Endothelial cell of umbilical vein (primary cell): ENCODE data around the gene CDC42BPB. TPM values are rescaled to one million over a fixed set of nuclear protein-coding genes. Genes with fewer than 3 reads are reported as not detected.

ENCODE experiments used
- BruUV-seq: library from RNA; stranded (reverse); fragments of 400-500 nt; replicated peaks from 2 replicates; lab custom pipeline; 2021; lab: Mats Ljungman, UMichigan
- CTCF ChIA-PET: fragments of 300-600, 350-600 bp; sonication (Branson Sonifier 250); formaldehyde crosslinking; loops from one replicate; lab custom pipeline; 2021; ENCODE audit warnings: antibody characterized with exemption, inconsistent platforms; lab: Charles Lee
- POLR2A ChIA-PET: fragments of 300-600, 350-600 bp; sonication (Branson Sonifier 250); formaldehyde crosslinking; loops from one replicate; lab custom pipeline; 2021; ENCODE audit warnings: antibody characterized with exemption, inconsistent platforms; lab: Charles Lee
- DNase-seq: peaks from one replicate; pipeline ENCODE4 v3.0.0-alpha.2; 2011; ENCODE audit warnings: low read depth, low spot score
- FAIRE-seq: peaks from 2 replicates; lab custom pipeline; 2011; peaks lifted over from hg19 to GRCh38; lab: Jason Lieb, UNC
- H2AFZ ChIP-seq: 2 replicates; pipeline ENCODE4 v1.6.0; 2012; ENCODE audit warnings: low read depth, low read length, control low read depth, inconsistent platforms
- H3K27ac ChIP-seq: 2 replicates; pipeline ENCODE4 v1.5.1; 2011; ENCODE audit warnings: low read depth, mild to moderate bottlenecking, control low read depth, low read length, moderate library complexity; ENCODE audit not compliant: insufficient read depth
- H3K27me3 ChIP-seq, 2 experiments: 2 replicates each; pipeline versions ENCODE4 v1.6.0 to v1.6.1; 2011; ENCODE audit warnings: low read length in 2 of 2, mixed read lengths in 1 of 2; ENCODE audit not compliant: control insufficient read depth in 2 of 2, insufficient read depth in 2 of 2
- H3K36me3 ChIP-seq, 2 experiments: 2 replicates in 1 of 2; 3 replicates in 1 of 2; pipeline ENCODE4 v1.5.1; 2011; ENCODE audit warnings: low read length in 2 of 2, mild to moderate bottlenecking in 1 of 2, moderate library complexity in 1 of 2; ENCODE audit not compliant: control insufficient read depth in 2 of 2, insufficient read depth in 2 of 2; ENCODE audit errors: extremely low read depth in 1 of 2
- H3K4me1 ChIP-seq: 3 replicates; pipeline ENCODE4 v1.5.1; 2011; ENCODE audit warnings: mild to moderate bottlenecking, low read length; ENCODE audit not compliant: control insufficient read depth, insufficient read depth; ENCODE audit errors: extremely low read depth
- H3K4me2 ChIP-seq: 2 replicates; pipeline ENCODE4 v1.6.1; 2011; ENCODE audit warnings: low read length, control low read depth, mixed read lengths; ENCODE audit not compliant: insufficient read depth
- H3K4me3 ChIP-seq, 3 experiments: fragments of 200-600 bp in 1 of 3; sonication (generic), shearing (Covaris generic) in 1 of 3; replicated peaks in 1 of 3; 2 replicates each; pipeline ENCODE4 v1.5.1; 2011 to 2016; ENCODE audit warnings: control low read depth in 3 of 3, low read length in 3 of 3, mild to moderate bottlenecking in 2 of 3, inconsistent platforms in 1 of 3, low read depth in 1 of 3, moderate library complexity in 1 of 3; ENCODE audit not compliant: insufficient read depth in 1 of 3
- H3K79me2 ChIP-seq: 2 replicates; pipeline ENCODE4 v1.6.0; 2012; ENCODE audit warnings: low read length, inconsistent platforms; ENCODE audit not compliant: control insufficient read depth, insufficient read depth
- H3K9ac ChIP-seq: replicated peaks from 2 replicates; pipeline ENCODE3; 2011; ENCODE audit warnings: low read length, control low read depth; ENCODE audit not compliant: insufficient read depth; ENCODE audit errors: extremely low read depth
- H3K9me1 ChIP-seq: replicated peaks from 3 replicates; pipeline ENCODE4 v1.6.0; 2011; ENCODE audit warnings: mild to moderate bottlenecking, low read length; ENCODE audit not compliant: control insufficient read depth, insufficient read depth; ENCODE audit errors: extremely low read depth
- H3K9me3 ChIP-seq: replicated peaks from 2 replicates; pipeline ENCODE4 v1.5.1; 2012; ENCODE audit warnings: low read length, inconsistent platforms; ENCODE audit not compliant: control insufficient read depth, insufficient read depth
- H4K20me1 ChIP-seq: replicated peaks from 2 replicates; pipeline ENCODE3; 2011; ENCODE audit warnings: mild to moderate bottlenecking, low read length; ENCODE audit not compliant: control insufficient read depth, insufficient read depth; ENCODE audit errors: extremely low read depth
- CTCF ChIP-seq, 2 donors: IDR thresholded peaks; 1 replicate in 1 of 2; 2 replicates in 1 of 2; pipeline ENCODE4 v1.5.1; 2011; ENCODE audit warnings: low read length in 2 of 2, mild to moderate bottlenecking in 2 of 2, moderate library complexity in 2 of 2, control low read depth in 1 of 2, inconsistent platforms in 1 of 2, low read depth in 1 of 2; ENCODE audit not compliant: insufficient read depth in 1 of 2; ENCODE audit errors: extremely low read depth in 1 of 2
- EZH2 ChIP-seq: IDR thresholded peaks from 2 replicates; pipeline ENCODE4 v1.6.1; 2012; ENCODE audit warnings: borderline replicate concordance, low read depth, mild to moderate bottlenecking, moderate library complexity, low read length, inconsistent platforms; ENCODE audit not compliant: severe bottlenecking
- FOS ChIP-seq: IDR thresholded peaks from 2 replicates; pipeline ENCODE4 v1.6.1; 2011; ENCODE audit warnings: mild to moderate bottlenecking, low read length, moderate library complexity, borderline replicate concordance; ENCODE audit not compliant: insufficient read depth
- GATA2 ChIP-seq: IDR thresholded peaks from 2 replicates; pipeline ENCODE4 v1.7.0; 2011; ENCODE audit warnings: low read depth, mild to moderate bottlenecking, moderate library complexity, mixed read lengths, low read length; ENCODE audit not compliant: insufficient read length, insufficient read depth
- JUN ChIP-seq: IDR thresholded peaks from 2 replicates; pipeline ENCODE4 v1.6.1; 2011; ENCODE audit warnings: borderline replicate concordance, low read depth; ENCODE audit not compliant: insufficient read length, insufficient read depth
- MAX ChIP-seq: IDR thresholded peaks from 2 replicates; pipeline ENCODE4 v1.6.1; 2011; ENCODE audit not compliant: insufficient read depth, insufficient read length
- MYC ChIP-seq: IDR thresholded peaks from one replicate; pipeline ENCODE4 v1.6.1; 2011; ENCODE audit warnings: mild to moderate bottlenecking, low read depth, low read length
- POLR2A ChIP-seq: IDR thresholded peaks from 2 replicates; pipeline ENCODE4 v1.6.1; 2012; ENCODE audit warnings: low read depth, mild to moderate bottlenecking, control low read depth, low read length
- POLR2AphosphoS5 ChIP-seq: IDR thresholded peaks from 2 replicates; pipeline ENCODE4 v1.6.1; 2012; ENCODE audit warnings: low read depth, mild to moderate bottlenecking, control low read depth, low read length, moderate library complexity; ENCODE audit not compliant: insufficient read depth
- dilution Hi-C: fragments of 300-500 bp; cut with MboI; formaldehyde crosslinking; loops from one replicate; pipeline ENCODE4 v1.15.0; 2019; ENCODE audit warnings: low sequenced_read_pairs; ENCODE audit not compliant: extremely low pct_ligation_motif_present
- intact Hi-C: fragments of 100-400 bp; cut with micrococcal nuclease; formaldehyde crosslinking; loops from one replicate; pipeline ENCODE4 v1.10.0; 2022
- polyA plus RNA-seq, 4 experiments: library from polyadenylated mRNA; depleted of rRNA in 3 of 4; stranded (reverse) in 3 of 4; unstranded in 1 of 4; fragments of >200 nt; gene quantifications; 2 replicates each; pipeline versions ENCODE4 v1.2.1 to v1.2.3, GENCODE V29; 2011 to 2012; ENCODE audit warnings: missing spikeins in 1 of 4
- total RNA-seq: library from RNA; stranded (reverse); gene quantifications from 2 replicates; pipeline ENCODE4 v1.2.3, GENCODE V29; 2021

CDC42BPB gene
- total and polyA plus RNA-seq, 2 donors (not counting 3 experiments of a cell fraction or from before 2014, with no cell fraction given), result 82.6 to 131 TPM

- POLR2A ChIA-PET, result no interaction called here
- H3K9me1 ChIP-seq, result no peaks in the 10 kb centered on the region
- no peak for FAIRE-seq
- no peak overlapping the region for H3K4me2 ChIP-seq
- H3K4me3 ChIP-seq, result no peak overlapping the region
- intact Hi-C loops, result no loop called here
- H3K9ac ChIP-seq, result no peak overlapping the region
- BruUV-seq, result no TSS peak
- H3K27ac ChIP-seq, result no peak overlapping the region
- H3K79me2 ChIP-seq, result peaks cover 7% of the 10 kb centered on the region
- no peaks in the 10 kb centered on the region for H3K9me3 ChIP-seq
- DNase-seq, result no peak
- peaks cover 9 to 35% of the 10 kb centered on the region in 2 experiments for H3K36me3 ChIP-seq
- H3K27me3 ChIP-seq, result no peaks in the 10 kb centered on the region
- CTCF ChIA-PET, result no interaction called here
- H2AFZ ChIP-seq, result no peak overlapping the region
- TF ChIP-seq GATA2 (no peak), POLR2AphosphoS5 (no peak), CTCF (IDR thresholded peaks at IDR 0.05; ENCODE audit: extremely low read depth in 1 of 2, insufficient read depth in 1 of 2, low read depth in 1 of 2, low read length in 2 of 2) (no peak), JUN (no peak), FOS (no peak), EZH2 (no peak), MYC (no peak), POLR2A (no peak), MAX (no peak)
- H4K20me1 ChIP-seq, result no peaks in the 10 kb centered on the region
- H3K4me1 ChIP-seq, result no peaks in the 10 kb centered on the region
- dilution Hi-C loops, result no loop called here
Observed at GRCh38 chr14:102984336-102985102, 72.8 kb downstream of the CDC42BPB start.
